Testis (tissue), 3 donors: ENCODE results near the gene SP2. TPM values are rescaled to one million over a fixed set of nuclear protein-coding genes. Genes with fewer than 3 reads are reported as not detected.
A peak's percentile ranks its signal among the peaks of the same experiment; 100 is the strongest.

ENCODE experiments used
- DNase-seq: peaks from one replicate; pipeline ENCODE4 v3.0.0-alpha.2; 2019
- H3K27ac ChIP-seq, 2 donors: fragments of 200-600 bp; sonication (generic); one replicate each; pipeline ENCODE4 v1.5.1; 2019
- H3K27me3 ChIP-seq: fragments of 200-600 bp; sonication (generic); one replicate; pipeline ENCODE4 v1.5.1; 2019
- H3K36me3 ChIP-seq: fragments of 200-600 bp; sonication (generic); one replicate; pipeline ENCODE4 v1.5.1; 2017; ENCODE audit warnings: low read depth; ENCODE audit errors: missing control alignments
- H3K4me1 ChIP-seq: fragments of 200-600 bp; sonication (generic); one replicate; pipeline ENCODE4 v1.5.1; 2019
- H3K4me3 ChIP-seq, 2 donors: fragments of 200-600 bp; sonication (generic); one replicate each; pipeline ENCODE4 v1.5.1; 2017 to 2019
- H3K9me3 ChIP-seq: fragments of 200-600 bp; sonication (generic); one replicate; pipeline ENCODE4 v1.5.1; 2017
- CTCF ChIP-seq, 3 experiments: fragments of 450-650 bp in 2 of 3; fragments of 200-600 bp in 1 of 3; sonication (generic) in 1 of 3; IDR thresholded peaks; one replicate each; pipeline ENCODE4 v1.5.1; 2016 to 2019; ENCODE audit warnings: antibody characterized with exemption in 3 of 3, mild to moderate bottlenecking in 2 of 3, moderate library complexity in 1 of 3
- POLR2A ChIP-seq: fragments of 450-650 bp; IDR thresholded peaks from one replicate; pipeline ENCODE4 v1.6.1; 2017; ENCODE audit warnings: antibody characterized with exemption, mild to moderate bottlenecking, moderate library complexity
- WGBS, 2 donors: methylation state at CpG; one replicate each; pipeline ENCODE4 v1.1.5; 2018; 5-methylcytosine and 5-hydroxymethylcytosine counted together
- intact Hi-C: fragments of 100-400 bp; cut with DNase I; formaldehyde crosslinking; loops from one replicate; pipeline ENCODE4 v1.15.1; 2023; ENCODE audit warnings: low total_unique reads
- polyA plus RNA-seq: library from polyadenylated mRNA; stranded (reverse); fragments of 350-450 nt; fragmentation: Illumina TruSeq; extraction: RNeasy Lipid Tissue Mini Kit (QIAGEN cat#74804); gene quantifications from one replicate; pipeline ENCODE4 v1.2.3, GENCODE V29; 2014; ENCODE audit warnings: low read depth, low replicate concordance; ENCODE audit not compliant: insufficient read depth
- total RNA-seq, 2 donors: library from RNA; depleted of rRNA; stranded (reverse); fragments of >200 nt; gene quantifications; one replicate each; pipeline ENCODE4 v1.2.3, GENCODE V29; 2016

SP2 gene
- total and polyA plus RNA-seq, 3 donors from 2014 or later: 18.9 to 35.0 (median 23.5) TPM

GRCh38 chr17:47850373-47850691, 45.7 kb upstream of the SP2 start:
- Histone ChIP-seq H3K4me1 (peaks cover 13% of the 10 kb centered on the region), H3K27me3 (no peaks in the 10 kb centered on the region), H3K9me3 (no peaks in the 10 kb centered on the region), H3K27ac (no peak overlapping the region), H3K4me3 (peak overlapping the region in 1 of 2 donors; percentile 46), H3K36me3 (no peaks in the 10 kb centered on the region)
- intact Hi-C loops: no loop called here
- TF ChIP-seq CTCF (IDR thresholded peaks at IDR 0.05): no peak
- TF ChIP-seq POLR2A: no peak
- WGBS, 2 donors: 25 to 48% methylated on average over 4 to 9 of the region's 9 CpGs
- DNase-seq: no peak

GRCh38 chr17:47850692-47851573, 45.1 kb upstream of the SP2 start, which contains the start of gene SP6:
SP6 (minus strand) TSS chr17:47851163; CDS start chr17:47848429, 2,734 bp downstream.
- Histone ChIP-seq H3K27me3 (no peaks in the 10 kb centered on the region), H3K4me1 (peaks cover 13% of the 10 kb centered on the region), H3K9me3 (no peaks in the 10 kb centered on the region), H3K4me3 (peak within 1 kb of the TSS; percentile 6 to 46), H3K36me3 (no peaks in the 10 kb centered on the region), H3K27ac (no peak within 1 kb of the TSS)
- DNase-seq: peak; percentile 66
- WGBS, 2 donors: 8 to 13% methylated on average over 25 to 71 of the region's 71 CpGs
- intact Hi-C loops: no loop called here
- TF ChIP-seq POLR2A (no peak), CTCF (IDR thresholded peaks at IDR 0.05) (no peak)

- Histone ChIP-seq H3K9me3 (no peaks in the 10 kb centered on the region), H3K4me3 (no peak overlapping the region), H3K4me1 (peaks cover 13% of the 10 kb centered on the region), H3K27ac (no peak overlapping the region), H3K27me3 (no peaks in the 10 kb centered on the region), H3K36me3 (no peaks in the 10 kb centered on the region)
- no peak for DNase-seq
- intact Hi-C loops: no loop called here
- WGBS, 2 donors: 36 to 43% methylated on average over 11 of the region's 11 CpGs
- no peak for TF ChIP-seq CTCF (IDR thresholded peaks at IDR 0.05)
- no peak for TF ChIP-seq POLR2A
Observed at GRCh38 chr17:47851764-47852112, 44.3 kb upstream of the SP2 start.

- 26 to 32% methylated on average over 32 of the region's 32 CpGs for WGBS, 2 donors
- intact Hi-C loops: no loop called here
- TF ChIP-seq CTCF (IDR thresholded peaks at IDR 0.05) (no peak), POLR2A (no peak)
Observed at GRCh38 chr17:47852113-47852949, 43.7 kb upstream of the SP2 start.

More at GRCh38 chr17:47852113-47852949, 43.7 kb upstream of the SP2 start:
- no peaks in the 10 kb centered on the region for H3K9me3 ChIP-seq
- no peaks in the 10 kb centered on the region for H3K36me3 ChIP-seq
- H3K4me3 ChIP-seq: no peak overlapping the region
- H3K27ac ChIP-seq: no peak overlapping the region
- H3K27me3 ChIP-seq: no peaks in the 10 kb centered on the region
- DNase-seq: no peak
- H3K4me1 ChIP-seq: peaks cover 13% of the 10 kb centered on the region
